T-helper 1 cell treated with Interleukin-12 subunit alpha and Interleukin-12 subunit beta and Interleukin-4 antibody, amounts not matched to agents 30 μg/mL and 1 μg/mL, for 36 hours (primary cell): ENCODE data around the gene KCNAB1.
"Not testable (repeated sequence)": the region's sequence is repeated elsewhere in the genome, so short reads cannot be mapped to it uniquely, and the experiment has no call there.

Source experiments
- H3K27ac Mint-ChIP-seq: one replicate; pipeline ENCODE4 v1.8.0; 2021; ENCODE audit warnings: mild to moderate bottlenecking, mixed read lengths
- H3K27me3 Mint-ChIP-seq: one replicate; pipeline ENCODE4 v1.8.0; 2021; ENCODE audit warnings: low read depth, mixed read lengths
- H3K36me3 Mint-ChIP-seq: one replicate; pipeline ENCODE4 v1.8.0; 2021; ENCODE audit warnings: low read depth, mixed read lengths
- H3K4me1 Mint-ChIP-seq: one replicate; pipeline ENCODE4 v1.8.0; 2021; ENCODE audit warnings: low read depth, mixed read lengths
- H3K4me3 Mint-ChIP-seq: one replicate; pipeline ENCODE4 v1.8.0; 2021; ENCODE audit warnings: mild to moderate bottlenecking, moderate library complexity, mixed read lengths
- H3K9me3 Mint-ChIP-seq: one replicate; pipeline ENCODE4 v1.8.0; 2021; ENCODE audit warnings: mixed read lengths

Gene KCNAB1

DNA sequence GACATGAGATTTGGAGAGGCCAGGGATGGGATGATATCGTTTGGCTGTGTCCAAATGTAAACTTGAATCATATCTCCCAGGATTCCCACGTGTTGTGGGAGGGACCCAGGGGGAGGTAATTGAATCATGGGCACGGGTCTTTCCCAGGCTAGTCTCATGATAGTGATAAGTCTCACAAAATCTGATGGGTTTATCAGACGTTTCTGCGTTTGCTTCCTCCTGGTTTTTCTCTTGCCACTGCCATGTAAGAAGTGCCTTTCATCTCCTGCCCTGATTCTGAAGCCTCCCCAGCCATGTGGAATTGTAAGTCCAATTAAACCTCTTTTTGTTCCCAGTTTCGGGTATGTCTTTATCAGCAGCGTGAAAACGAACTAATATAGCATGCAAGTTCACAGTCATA lies 442.1 kb downstream of the KCNAB1 start:
- peaks cover 23% of the 10 kb centered on the region for H3K27me3 Mint-ChIP-seq
- not testable (repeated sequence) for H3K36me3 Mint-ChIP-seq, H3K4me3 Mint-ChIP-seq, H3K9me3 Mint-ChIP-seq, H3K27ac Mint-ChIP-seq
- peaks cover 16% of the 10 kb centered on the region for H3K4me1 Mint-ChIP-seq

DNA sequence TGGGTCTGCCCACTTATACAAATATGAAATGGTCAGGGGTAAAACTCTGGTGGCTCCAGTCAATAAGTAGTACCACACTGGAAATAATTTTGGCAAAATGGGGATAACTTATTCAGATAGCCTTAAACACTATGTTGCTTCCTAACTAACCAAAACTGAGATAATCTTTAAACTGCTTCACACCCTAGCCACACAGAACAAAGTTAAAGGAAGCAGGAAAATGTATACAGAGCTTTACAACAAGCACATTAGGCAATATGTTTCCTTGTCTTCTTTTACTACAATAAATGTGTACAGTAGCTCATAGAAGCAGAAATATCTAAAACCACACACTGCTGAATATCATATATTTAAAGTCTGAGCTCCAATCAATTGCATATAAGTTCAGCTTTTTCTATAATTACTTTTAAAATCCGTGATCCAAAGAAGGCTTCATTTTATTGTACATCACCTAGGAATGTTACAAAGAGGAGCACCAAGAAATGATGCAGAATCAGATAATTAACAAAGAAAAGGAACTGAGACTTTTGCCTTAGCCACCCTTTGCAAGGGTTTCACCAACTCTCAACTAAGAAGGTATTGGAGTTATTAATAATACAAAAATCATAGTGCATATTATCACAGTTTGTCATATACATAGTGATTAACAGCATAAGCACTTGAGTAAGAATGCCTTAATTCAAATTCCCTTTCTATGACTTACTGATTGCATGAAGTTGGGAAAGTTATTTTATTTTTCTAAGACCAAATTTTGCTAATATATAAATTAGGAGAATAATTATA lies 443.7 kb downstream of the KCNAB1 start:
- peaks cover 11% of the 10 kb centered on the region for H3K4me1 Mint-ChIP-seq
- H3K27ac Mint-ChIP-seq, result no peak overlapping the region
- no peak overlapping the region for H3K4me3 Mint-ChIP-seq
- peaks cover 7% of the 10 kb centered on the region for H3K9me3 Mint-ChIP-seq
- H3K36me3 Mint-ChIP-seq, result no peaks in the 10 kb centered on the region
- peaks cover 23% of the 10 kb centered on the region for H3K27me3 Mint-ChIP-seq

DNA sequence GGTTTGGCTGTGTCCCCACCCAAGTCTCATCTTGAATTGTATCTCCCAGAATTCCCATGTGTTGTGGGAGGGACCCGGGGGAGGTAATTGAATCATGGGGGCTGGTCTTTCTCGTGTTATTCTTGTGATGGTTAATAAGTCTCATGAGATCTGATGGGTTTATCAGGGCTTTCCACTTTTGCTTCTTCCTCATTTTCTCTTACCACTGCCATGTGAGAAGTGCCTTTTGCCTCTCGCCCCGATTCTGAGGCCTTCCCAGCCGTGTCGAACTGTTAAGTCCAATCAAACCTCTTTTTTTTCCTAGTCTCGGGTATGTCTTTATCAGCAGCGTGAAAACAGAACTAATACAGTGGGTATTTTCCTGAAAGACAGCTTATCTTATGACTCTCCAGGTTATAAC lies 448.6 kb downstream of the KCNAB1 start:
- peaks cover 31% of the 10 kb centered on the region for H3K27me3 Mint-ChIP-seq
- H3K9me3 Mint-ChIP-seq, H3K4me3 Mint-ChIP-seq, H3K36me3 Mint-ChIP-seq, H3K4me1 Mint-ChIP-seq, H3K27ac Mint-ChIP-seq: not testable (repeated sequence)

DNA sequence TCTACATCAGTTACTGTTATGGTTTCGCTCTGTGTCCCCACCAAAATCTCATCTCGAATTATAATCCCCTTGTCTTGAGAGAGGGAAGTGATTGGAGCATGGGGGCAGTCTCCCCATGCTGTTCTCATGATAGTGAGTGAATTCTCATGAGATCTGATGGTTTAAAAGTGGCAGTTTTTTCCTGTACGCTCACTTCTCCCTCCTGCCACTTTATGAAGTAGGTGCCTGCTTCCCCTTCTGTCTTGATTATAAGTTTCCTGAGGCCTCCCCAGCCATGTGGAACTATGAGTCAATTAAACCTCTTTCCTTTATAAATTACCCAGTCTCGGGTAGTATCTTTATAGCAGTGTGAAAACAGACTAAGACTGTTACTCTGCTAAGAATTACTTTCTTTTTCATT lies 449.5 kb downstream of the KCNAB1 start:
- not testable (repeated sequence) for H3K9me3 Mint-ChIP-seq, H3K4me3 Mint-ChIP-seq, H3K4me1 Mint-ChIP-seq, H3K27ac Mint-ChIP-seq, H3K36me3 Mint-ChIP-seq
- H3K27me3 Mint-ChIP-seq, result peaks cover 38% of the 10 kb centered on the region

DNA sequence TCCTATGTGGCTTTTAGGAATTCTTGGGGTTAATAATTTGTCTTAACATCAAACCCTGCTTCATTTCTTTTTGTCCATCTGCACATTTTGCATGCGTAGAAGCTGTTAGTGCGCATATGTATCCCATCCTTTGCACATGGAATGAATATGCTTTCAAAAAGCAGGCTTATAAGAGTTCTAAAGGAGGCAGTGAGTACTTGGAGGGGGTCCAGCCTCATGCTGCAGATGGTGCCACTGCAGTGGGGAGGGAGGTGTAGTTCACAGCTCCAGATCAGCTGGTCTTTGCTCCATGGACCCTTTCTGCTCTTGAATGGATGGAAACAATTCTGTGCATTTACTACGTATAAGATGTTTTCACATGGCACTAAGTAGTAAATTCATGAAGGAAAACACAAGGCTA lies 455.3 kb downstream of the KCNAB1 start:
- H3K27ac Mint-ChIP-seq, result no peak overlapping the region
- no peak overlapping the region for H3K4me3 Mint-ChIP-seq
- H3K4me1 Mint-ChIP-seq, result no peaks in the 10 kb centered on the region
- H3K36me3 Mint-ChIP-seq, result no peaks in the 10 kb centered on the region
- H3K27me3 Mint-ChIP-seq, result peaks cover 48% of the 10 kb centered on the region
- no peaks in the 10 kb centered on the region for H3K9me3 Mint-ChIP-seq

DNA sequence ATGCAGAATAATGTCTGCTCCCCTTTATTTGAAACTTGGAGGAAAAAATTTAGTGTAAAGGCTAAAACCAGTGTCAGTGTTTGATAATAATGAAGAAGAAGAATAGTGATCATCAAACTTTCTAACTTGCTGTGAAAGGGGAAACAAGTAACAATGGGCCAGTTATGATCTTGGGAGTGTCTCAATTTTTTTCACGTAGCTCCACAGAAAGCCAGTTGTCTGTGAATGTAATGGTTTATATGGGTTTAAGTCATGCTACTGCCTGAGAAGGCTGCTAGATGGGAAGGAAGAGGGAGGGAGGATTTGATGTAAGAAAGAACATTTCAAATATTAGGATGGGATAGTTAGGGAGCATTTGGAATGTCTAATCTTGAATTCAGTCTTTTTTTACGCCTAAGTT lies 455.7 kb downstream of the KCNAB1 start:
- H3K27ac Mint-ChIP-seq, result no peak overlapping the region
- H3K4me1 Mint-ChIP-seq, result no peaks in the 10 kb centered on the region
- H3K4me3 Mint-ChIP-seq, result no peak overlapping the region
- no peaks in the 10 kb centered on the region for H3K9me3 Mint-ChIP-seq
- H3K36me3 Mint-ChIP-seq, result no peaks in the 10 kb centered on the region
- H3K27me3 Mint-ChIP-seq, result peaks cover 45% of the 10 kb centered on the region

DNA sequence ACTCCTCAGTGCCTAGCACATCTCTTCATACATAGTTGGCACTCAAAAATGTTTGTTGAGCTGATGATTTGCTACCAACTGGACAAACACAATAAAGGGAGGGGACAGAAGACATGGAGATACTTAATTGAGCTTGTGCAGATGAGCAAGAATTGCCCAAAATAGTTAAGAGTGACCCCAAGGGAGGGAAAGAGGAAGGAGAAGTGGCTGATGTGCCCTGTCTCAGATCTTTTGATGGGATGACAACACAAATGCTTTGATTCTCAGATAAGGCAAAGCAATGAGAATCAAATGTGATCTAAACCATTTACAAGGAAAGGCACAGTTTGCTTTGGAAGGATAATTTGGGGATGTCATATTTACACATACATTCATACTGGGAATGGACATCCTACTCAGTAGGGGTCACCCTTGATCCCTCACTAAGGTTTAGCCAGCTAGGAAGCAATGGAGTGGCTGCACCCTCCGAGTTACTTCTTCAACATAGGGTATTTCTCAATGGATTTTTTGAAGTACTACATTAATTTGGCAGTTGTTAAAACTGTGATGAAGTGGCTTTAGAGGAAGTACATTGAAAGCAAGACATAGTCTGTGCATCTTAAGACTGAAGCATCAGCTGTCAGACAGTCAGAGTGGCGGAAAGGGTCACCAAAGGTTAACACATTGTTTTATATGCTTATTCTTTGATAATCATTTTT lies 456.4 kb downstream of the KCNAB1 start:
- Mint-ChIP-seq H3K27me3 (peaks cover 43% of the 10 kb centered on the region), H3K4me3 (no peak overlapping the region), H3K4me1 (no peaks in the 10 kb centered on the region), H3K27ac (no peak overlapping the region), H3K9me3 (no peaks in the 10 kb centered on the region), H3K36me3 (no peaks in the 10 kb centered on the region)

DNA sequence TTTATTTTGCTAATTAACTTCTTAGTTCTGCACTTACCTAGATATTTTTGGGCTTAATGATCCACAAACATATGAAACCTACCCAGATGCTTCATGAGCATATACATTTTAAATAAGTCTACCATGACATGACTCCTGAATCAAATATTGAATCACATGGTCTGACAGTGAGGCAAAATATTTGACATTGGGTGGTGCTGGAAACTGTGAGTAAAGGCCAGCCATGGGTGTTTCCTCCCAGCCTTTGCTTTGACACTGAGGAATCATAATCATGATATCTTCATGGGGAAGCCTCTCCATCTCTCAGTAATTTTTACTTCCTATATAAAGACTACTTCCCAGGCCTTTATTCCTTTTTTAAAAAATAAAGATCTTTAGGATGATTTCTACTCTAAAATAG lies 457.4 kb downstream of the KCNAB1 start:
- Mint-ChIP-seq H3K27me3 (peaks cover 38% of the 10 kb centered on the region), H3K27ac (no peak overlapping the region), H3K4me3 (no peak overlapping the region), H3K9me3 (no peaks in the 10 kb centered on the region), H3K36me3 (no peaks in the 10 kb centered on the region), H3K4me1 (peaks cover under 1% of the 10 kb centered on the region)

DNA sequence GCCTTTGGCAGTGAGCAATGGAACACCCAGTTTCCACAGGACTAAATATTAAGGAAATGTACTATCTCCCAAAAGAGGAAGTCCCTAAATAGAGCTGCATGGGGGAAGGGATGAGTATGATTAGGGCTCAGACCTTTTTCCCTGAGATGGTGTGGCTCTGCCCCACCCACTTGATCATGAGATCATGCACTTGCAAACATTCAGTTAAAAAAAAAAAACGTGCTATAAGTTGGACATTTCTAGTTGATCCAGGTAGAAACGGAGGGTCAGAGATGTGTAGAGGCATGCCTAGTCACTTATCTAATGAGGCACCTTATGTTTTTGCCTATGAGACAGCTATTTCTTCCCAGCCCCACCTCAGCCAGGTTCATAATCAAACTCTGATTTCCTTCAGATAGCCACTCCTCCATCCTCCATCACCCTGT lies 459.1 kb downstream of the KCNAB1 start:
- no peaks in the 10 kb centered on the region for H3K9me3 Mint-ChIP-seq
- H3K4me3 Mint-ChIP-seq, result no peak overlapping the region
- H3K27me3 Mint-ChIP-seq, result peaks cover 24% of the 10 kb centered on the region
- H3K36me3 Mint-ChIP-seq, result no peaks in the 10 kb centered on the region
- no peak overlapping the region for H3K27ac Mint-ChIP-seq
- H3K4me1 Mint-ChIP-seq, result peaks cover 9% of the 10 kb centered on the region

DNA sequence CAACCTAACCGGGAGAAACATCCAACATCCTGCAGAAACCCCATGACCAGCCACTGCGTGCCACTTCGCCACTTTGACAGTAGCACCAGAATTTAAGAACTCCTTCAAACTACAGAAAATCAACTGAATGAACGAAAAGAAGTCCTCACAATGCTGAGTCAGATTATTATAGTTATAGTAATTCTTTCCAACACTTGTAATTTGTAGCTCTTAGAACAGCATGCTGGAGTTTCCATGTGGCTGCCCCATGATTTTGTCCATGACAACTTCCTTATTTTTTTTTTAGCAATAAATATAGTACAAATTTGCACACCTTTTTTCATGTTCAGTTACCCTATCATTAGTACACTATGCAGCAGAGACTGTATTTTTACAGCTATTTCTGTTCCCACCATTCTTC lies 460.7 kb downstream of the KCNAB1 start:
- Mint-ChIP-seq H3K27ac (no peak overlapping the region), H3K4me1 (peaks cover 9% of the 10 kb centered on the region)

DNA sequence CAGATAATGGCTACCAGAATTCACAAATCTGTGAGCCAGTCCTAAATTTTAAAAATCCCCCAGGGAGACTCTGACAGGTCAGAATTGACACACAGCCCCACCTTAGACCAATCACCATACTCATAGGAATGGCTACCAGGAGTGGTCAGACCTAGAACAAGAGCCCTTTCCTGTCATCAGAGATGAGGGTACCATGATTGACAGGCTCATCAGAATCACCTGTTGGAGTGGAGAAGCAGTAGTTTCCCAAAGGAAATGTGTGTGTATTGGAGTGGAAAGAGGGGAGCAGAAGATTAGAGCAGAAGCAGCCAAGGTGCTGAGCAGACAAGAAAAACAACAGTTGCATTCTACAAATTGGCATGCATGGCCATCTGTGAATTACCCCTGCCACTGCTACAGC lies 461.6 kb downstream of the KCNAB1 start:
- Mint-ChIP-seq H3K9me3 (no peaks in the 10 kb centered on the region), H3K27ac (no peak overlapping the region), H3K4me3 (no peak overlapping the region)

More for the DNA sequence above, 460.7 kb downstream of the KCNAB1 start:
- H3K27me3 Mint-ChIP-seq, result peaks cover 13% of the 10 kb centered on the region
- no peaks in the 10 kb centered on the region for H3K36me3 Mint-ChIP-seq
- no peaks in the 10 kb centered on the region for H3K9me3 Mint-ChIP-seq
- H3K4me3 Mint-ChIP-seq, result no peak overlapping the region

DNA sequence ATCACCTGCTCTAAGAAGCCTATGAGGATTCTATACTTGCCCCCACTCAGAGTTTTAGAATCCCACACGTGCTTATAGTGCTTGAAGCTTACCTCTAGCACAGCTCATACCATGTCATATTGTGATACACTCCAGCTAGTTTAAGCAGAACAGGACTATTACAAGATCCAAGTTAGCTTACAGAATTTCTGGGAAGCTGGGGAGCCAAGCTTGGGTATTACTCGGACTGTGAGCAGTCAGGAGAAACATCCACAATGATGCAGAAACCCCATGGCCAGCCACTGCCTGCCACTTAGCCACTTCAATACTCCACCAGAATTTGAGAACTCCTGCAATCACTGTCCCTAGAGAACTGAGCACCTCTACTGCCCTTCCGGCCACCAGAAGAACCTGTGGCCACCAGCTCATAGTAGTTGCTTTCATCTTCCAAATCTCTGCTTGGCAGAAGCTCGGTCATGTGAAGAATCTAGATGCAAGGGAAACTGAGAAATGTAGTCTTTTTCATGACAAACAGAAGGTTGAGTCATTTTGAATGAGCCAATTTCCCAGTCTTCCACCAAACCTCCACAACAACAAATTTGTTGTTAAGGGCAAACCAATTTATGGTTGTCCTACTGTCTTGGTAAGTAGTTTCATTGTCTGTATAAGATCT lies 462.3 kb downstream of the KCNAB1 start:
- H3K4me1 Mint-ChIP-seq, result peaks cover 9% of the 10 kb centered on the region

More for the DNA sequence above, 461.6 kb downstream of the KCNAB1 start:
- Mint-ChIP-seq H3K4me1 (peaks cover 9% of the 10 kb centered on the region), H3K36me3 (no peaks in the 10 kb centered on the region), H3K27me3 (peaks cover 9% of the 10 kb centered on the region)

DNA sequence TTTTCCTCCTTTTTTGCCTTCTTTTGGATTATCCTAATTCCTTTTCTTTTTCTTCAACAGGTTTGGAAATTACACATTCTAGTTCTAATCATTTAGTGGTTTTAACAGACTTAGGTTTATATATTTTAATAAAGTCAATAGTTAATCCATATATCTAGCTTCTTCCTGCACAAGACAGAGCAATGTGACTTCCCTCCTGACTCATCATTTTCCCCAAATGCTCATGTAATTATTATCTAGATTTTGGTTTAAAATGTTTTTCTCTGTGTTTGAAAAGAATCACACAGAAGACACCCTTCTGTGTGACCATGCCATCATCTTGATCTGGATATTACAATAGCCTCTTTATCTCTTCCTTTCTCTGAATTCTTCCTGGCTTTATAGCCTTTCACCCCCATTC lies 463.1 kb downstream of the KCNAB1 start:
- no peaks in the 10 kb centered on the region for H3K36me3 Mint-ChIP-seq
- peaks cover 9% of the 10 kb centered on the region for H3K4me1 Mint-ChIP-seq
- peaks cover 7% of the 10 kb centered on the region for H3K27me3 Mint-ChIP-seq
- H3K27ac Mint-ChIP-seq, result no peak overlapping the region
- no peak overlapping the region for H3K4me3 Mint-ChIP-seq
- no peaks in the 10 kb centered on the region for H3K9me3 Mint-ChIP-seq

More for the DNA sequence above, 462.3 kb downstream of the KCNAB1 start:
- Mint-ChIP-seq H3K27ac (no peak overlapping the region), H3K4me3 (no peak overlapping the region), H3K27me3 (peaks cover 7% of the 10 kb centered on the region), H3K9me3 (no peaks in the 10 kb centered on the region), H3K36me3 (no peaks in the 10 kb centered on the region)

DNA sequence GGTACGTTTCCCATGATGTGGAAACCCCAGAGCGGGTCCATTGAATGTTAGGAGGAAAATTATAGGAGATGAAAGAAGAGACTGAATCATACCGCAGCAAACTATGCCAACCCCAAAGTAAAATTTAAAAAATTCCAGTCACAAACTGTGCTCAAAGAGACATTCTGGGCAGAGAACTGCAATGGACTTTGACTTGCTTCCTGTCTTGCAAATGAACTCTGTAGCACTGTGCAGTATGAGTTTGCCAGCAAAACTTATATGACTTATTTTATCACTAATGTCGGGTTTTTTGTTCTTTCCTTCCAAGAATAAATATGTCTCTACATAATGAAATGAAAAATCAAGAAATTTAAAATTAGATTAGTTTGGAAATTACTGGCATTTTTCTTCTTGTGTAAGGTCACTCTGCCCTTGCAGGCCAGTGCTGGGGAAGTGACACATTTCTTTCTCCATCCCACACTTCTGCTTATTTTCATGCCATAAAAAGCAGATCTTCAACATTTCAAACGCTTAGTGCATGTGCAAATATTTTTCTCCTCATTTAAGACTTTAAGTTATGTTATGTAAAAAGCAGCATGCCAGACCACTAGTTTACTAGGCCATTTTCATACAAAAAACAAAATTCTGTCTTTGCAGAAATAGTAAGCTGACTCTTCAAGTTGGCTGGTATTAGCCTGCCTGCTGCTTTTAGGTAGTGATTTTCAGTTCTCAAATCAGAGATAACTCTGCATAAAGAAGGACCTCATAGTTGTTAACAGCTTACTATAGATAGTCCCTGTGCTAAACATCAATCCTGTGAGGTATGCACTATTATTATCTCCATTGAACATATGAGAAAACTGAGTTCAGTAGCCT lies 466.8 kb downstream of the KCNAB1 start:
- H3K27me3 Mint-ChIP-seq, result peaks cover 22% of the 10 kb centered on the region
- H3K27ac Mint-ChIP-seq, result no peak overlapping the region
- no peaks in the 10 kb centered on the region for H3K9me3 Mint-ChIP-seq
- peaks cover 11% of the 10 kb centered on the region for H3K4me1 Mint-ChIP-seq
- H3K4me3 Mint-ChIP-seq, result no peak overlapping the region
- H3K36me3 Mint-ChIP-seq, result no peaks in the 10 kb centered on the region
